ENCODE data around the gene APOBR. TPM values are rescaled to one million over a fixed set of nuclear protein-coding genes. Genes with fewer than 3 reads are reported as not detected.

The APOBR gene
- total and polyA plus RNA-seq, 2 of the 13 experiments (the other 11 are each of a cell fraction or from before 2014, with no cell fraction given), result 0.03 TPM; not detected in 1

DNA sequence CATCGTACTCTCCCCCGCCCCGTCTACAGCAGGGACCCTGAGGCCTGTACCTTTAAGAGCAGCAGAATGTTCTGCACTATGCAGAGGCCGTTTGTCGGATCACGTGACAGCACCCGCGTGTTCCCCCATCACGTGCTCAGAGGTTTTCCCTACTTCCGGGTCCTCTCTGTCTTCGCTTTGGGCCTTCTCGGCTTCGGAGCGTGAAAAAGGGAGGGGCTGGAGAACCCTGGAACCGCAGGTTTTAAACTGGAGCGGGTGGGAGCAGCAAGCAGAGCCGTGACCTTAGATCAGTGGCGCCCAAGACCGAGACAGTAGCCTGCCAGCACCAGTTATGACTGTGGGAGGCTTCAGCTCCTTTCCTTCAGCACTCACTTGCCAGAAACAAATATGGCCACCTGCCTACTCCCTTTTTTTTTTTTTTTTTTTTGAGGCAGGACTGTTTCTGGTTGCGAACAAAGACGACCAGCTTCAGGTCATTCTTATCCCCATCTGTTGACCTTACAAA, 2.4 kb upstream of the APOBR start, which contains the start of gene CLN3 (continued):
- TF ChIP-seq, protein P1, sequence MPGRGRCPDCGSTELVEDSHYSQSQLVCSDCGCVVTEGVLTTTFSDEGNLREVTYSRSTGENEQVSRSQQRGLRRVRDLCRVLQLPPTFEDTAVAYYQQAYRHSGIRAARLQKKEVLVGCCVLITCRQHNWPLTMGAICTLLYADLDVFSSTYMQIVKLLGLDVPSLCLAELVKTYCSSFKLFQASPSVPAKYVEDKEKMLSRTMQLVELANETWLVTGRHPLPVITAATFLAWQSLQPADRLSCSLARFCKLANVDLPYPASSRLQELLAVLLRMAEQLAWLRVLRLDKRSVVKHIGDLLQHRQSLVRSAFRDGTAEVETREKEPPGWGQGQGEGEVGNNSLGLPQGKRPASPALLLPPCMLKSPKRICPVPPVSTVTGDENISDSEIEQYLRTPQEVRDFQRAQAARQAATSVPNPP (CRISPR knock-in tag; IDR thresholded peaks at IDR 0.05), result no peak
- TF ChIP-seq ZNF879 (CRISPR knock-in tag; IDR thresholded peaks at IDR 0.05), result 0 out of 2 replicates have a peak, but pooled peaks have one; percentile 2
- no peak for TF ChIP-seq ZNF136 (CRISPR knock-in tag; IDR thresholded peaks at IDR 0.05; ENCODE audit: low read depth)
- TF ChIP-seq MEIS2 (CRISPR knock-in tag; IDR thresholded peaks at IDR 0.05), result no peak; the same call in 1 of the 2 replicates
- peak; percentile 88; the same call in 1 of the 2 replicates for TF ChIP-seq ZZZ3 (CRISPR knock-in tag; IDR thresholded peaks at IDR 0.05; ENCODE audit: borderline replicate concordance)
- no peak for TF ChIP-seq GATA4 (IDR thresholded peaks at IDR 0.05; ENCODE audit: borderline replicate concordance, low read depth)
- TF ChIP-seq ZNF282 (IDR thresholded peaks at IDR 0.05; ENCODE audit: partially characterized antibody), result no peak
- peak; percentile 86; the same call in 1 of the 2 replicates for TF ChIP-seq RBAK (CRISPR knock-in tag; IDR thresholded peaks at IDR 0.05)
- no peak for TF ChIP-seq MATR3 (CRISPR knock-in tag; IDR thresholded peaks at IDR 0.05)
- no peak; the same call in 1 of the 2 replicates for TF ChIP-seq HES4 (CRISPR knock-in tag; IDR thresholded peaks at IDR 0.05; ENCODE audit: borderline replicate concordance)
- TF ChIP-seq, protein P2, sequence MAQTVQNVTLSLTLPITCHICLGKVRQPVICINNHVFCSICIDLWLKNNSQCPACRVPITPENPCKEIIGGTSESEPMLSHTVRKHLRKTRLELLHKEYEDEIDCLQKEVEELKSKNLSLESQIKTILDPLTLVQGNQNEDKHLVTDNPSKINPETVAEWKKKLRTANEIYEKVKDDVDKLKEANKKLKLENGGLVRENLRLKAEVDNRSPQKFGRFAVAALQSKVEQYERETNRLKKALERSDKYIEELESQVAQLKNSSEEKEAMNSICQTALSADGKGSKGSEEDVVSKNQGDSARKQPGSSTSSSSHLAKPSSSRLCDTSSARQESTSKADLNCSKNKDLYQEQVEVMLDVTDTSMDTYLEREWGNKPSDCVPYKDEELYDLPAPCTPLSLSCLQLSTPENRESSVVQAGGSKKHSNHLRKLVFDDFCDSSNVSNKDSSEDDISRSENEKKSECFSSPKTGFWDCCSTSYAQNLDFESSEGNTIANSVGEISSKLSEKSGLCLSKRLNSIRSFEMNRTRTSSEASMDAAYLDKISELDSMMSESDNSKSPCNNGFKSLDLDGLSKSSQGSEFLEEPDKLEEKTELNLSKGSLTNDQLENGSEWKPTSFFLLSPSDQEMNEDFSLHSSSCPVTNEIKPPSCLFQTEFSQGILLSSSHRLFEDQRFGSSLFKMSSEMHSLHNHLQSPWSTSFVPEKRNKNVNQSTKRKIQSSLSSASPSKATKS (CRISPR knock-in tag; IDR thresholded peaks at IDR 0.05), result no peak
- TF ChIP-seq TCF12 (IDR thresholded peaks at IDR 0.05), result no peak
- peak; percentile 83 for TF ChIP-seq TCF12 (CRISPR knock-in tag; IDR thresholded peaks at IDR 0.05)
- no peak for TF ChIP-seq ZNF101 (CRISPR knock-in tag; IDR thresholded peaks at IDR 0.05; ENCODE audit: borderline replicate concordance, low read depth)
- no peak for TF ChIP-seq PAX8 (CRISPR knock-in tag; IDR thresholded peaks at IDR 0.05; ENCODE audit: borderline replicate concordance)
- TF ChIP-seq, protein P3, sequence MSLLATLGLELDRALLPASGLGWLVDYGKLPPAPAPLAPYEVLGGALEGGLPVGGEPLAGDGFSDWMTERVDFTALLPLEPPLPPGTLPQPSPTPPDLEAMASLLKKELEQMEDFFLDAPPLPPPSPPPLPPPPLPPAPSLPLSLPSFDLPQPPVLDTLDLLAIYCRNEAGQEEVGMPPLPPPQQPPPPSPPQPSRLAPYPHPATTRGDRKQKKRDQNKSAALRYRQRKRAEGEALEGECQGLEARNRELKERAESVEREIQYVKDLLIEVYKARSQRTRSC (CRISPR knock-in tag; IDR thresholded peaks at IDR 0.05; ENCODE audit: low read depth), result no peak
- TF ChIP-seq TSC22D2 (CRISPR knock-in tag; IDR thresholded peaks at IDR 0.05; ENCODE audit: borderline replicate concordance), result 0 out of 2 replicates have a peak, but pooled peaks have one; percentile 68
- no peak; the same call in 1 of the 2 replicates for TF ChIP-seq ZNF253 (CRISPR knock-in tag; IDR thresholded peaks at IDR 0.05; ENCODE audit: borderline replicate concordance)
- TF ChIP-seq, protein P4, sequence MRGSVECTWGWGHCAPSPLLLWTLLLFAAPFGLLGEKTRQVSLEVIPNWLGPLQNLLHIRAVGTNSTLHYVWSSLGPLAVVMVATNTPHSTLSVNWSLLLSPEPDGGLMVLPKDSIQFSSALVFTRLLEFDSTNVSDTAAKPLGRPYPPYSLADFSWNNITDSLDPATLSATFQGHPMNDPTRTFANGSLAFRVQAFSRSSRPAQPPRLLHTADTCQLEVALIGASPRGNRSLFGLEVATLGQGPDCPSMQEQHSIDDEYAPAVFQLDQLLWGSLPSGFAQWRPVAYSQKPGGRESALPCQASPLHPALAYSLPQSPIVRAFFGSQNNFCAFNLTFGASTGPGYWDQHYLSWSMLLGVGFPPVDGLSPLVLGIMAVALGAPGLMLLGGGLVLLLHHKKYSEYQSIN (CRISPR knock-in tag; IDR thresholded peaks at IDR 0.05; ENCODE audit: borderline replicate concordance), result no peak

All from HepG2 (cell line).